GM12891 (cell line): Measurements from ENCODE around the gene CNTN5.

ENCODE experiments used
- PAX5 ChIP-seq: IDR thresholded peaks from 2 replicates; pipeline ENCODE4 v1.6.1; 2011; ENCODE audit warnings: low read length, moderate library complexity, mild to moderate bottlenecking; ENCODE audit not compliant: insufficient read depth, severe bottlenecking
- POLR2A ChIP-seq: IDR thresholded peaks from 2 replicates; pipeline ENCODE4 v1.6.1; 2011; ENCODE audit warnings: low read depth, low read length, control low read depth
- POLR2AphosphoS5 ChIP-seq: IDR thresholded peaks from 2 replicates; pipeline ENCODE4 v1.6.1; 2011; ENCODE audit warnings: low read depth, low read length, control low read depth
- POU2F2 ChIP-seq: IDR thresholded peaks from 2 replicates; pipeline ENCODE4 v1.6.1; 2011; ENCODE audit warnings: low read depth, mild to moderate bottlenecking, control low read depth, low read length, moderate library complexity
- TAF1 ChIP-seq: IDR thresholded peaks from 2 replicates; pipeline ENCODE4 v1.6.1; 2011; ENCODE audit warnings: low read depth, low read length, control low read depth

GRCh38 chr11:99238401-99238800 is 217.7 kb downstream of the CNTN5 start:
- no peak for TF ChIP-seq POLR2A
- TF ChIP-seq POLR2AphosphoS5: no peak
- TF ChIP-seq POU2F2: no peak
- TF ChIP-seq TAF1: no peak
- no peak for TF ChIP-seq PAX5
